DLD1 (cell line): ENCODE data around the gene ASPN.
"Not testable (repeated sequence)": the region's sequence is repeated elsewhere in the genome, so short reads cannot be mapped to it uniquely, and the experiment has no call there.

Experiments used
- in situ Hi-C: cut with HindIII; loops from 2 replicates; pipeline ENCODE4 v1.10.0; 2017; ENCODE audit warnings: low sequenced_read_pairs

Gene ASPN

GRCh38 chr9:92423612-92424011, 58.7 kb downstream of the ASPN start:
- in situ Hi-C loops = no loop called here

- in situ Hi-C loops = no loop called here
Measured at GRCh38 chr9:92422611-92423338, 59.5 kb downstream of the ASPN start.

- in situ Hi-C loops = no loop called here
Measured at GRCh38 chr9:92414566-92414965, 67.7 kb downstream of the ASPN start.

GRCh38 chr9:92411157-92411556, 71.1 kb downstream of the ASPN start:
- in situ Hi-C loops = not testable (repeated sequence)

- in situ Hi-C loops = no loop called here
Measured at GRCh38 chr9:92408747-92409478, 73.4 kb downstream of the ASPN start.

- in situ Hi-C loops = no loop called here
Measured at GRCh38 chr9:92407818-92408217, 74.5 kb downstream of the ASPN start.

GRCh38 chr9:92406477-92406876, 75.8 kb downstream of the ASPN start:
- in situ Hi-C loops = no loop called here
